Bronchial epithelial cell (primary cell): ENCODE measurements around the gene LRIG1. TPM values are rescaled to one million over a fixed set of nuclear protein-coding genes. Genes with fewer than 3 reads are reported as not detected.

Source experiments
- DNase-seq: peaks from one replicate; pipeline ENCODE4 v3.0.0-alpha.2; 2010; ENCODE audit warnings: low read depth
- FAIRE-seq: peaks from 2 replicates; lab custom pipeline; 2011; peaks lifted over from hg19 to GRCh38; lab: Jason Lieb, UNC
- H3K27me3 ChIP-seq: 2 replicates; pipeline ENCODE4 v1.5.1; 2011; ENCODE audit warnings: low read length; ENCODE audit not compliant: control insufficient read depth, insufficient read depth
- H3K36me3 ChIP-seq: 2 replicates; pipeline ENCODE4 v1.5.1; 2011; ENCODE audit warnings: low read length; ENCODE audit not compliant: control insufficient read depth, insufficient read depth
- H3K4me3 ChIP-seq: 2 replicates; pipeline ENCODE4 v1.5.1; 2011; ENCODE audit warnings: mild to moderate bottlenecking, low read depth, low read length, control low read depth
- CTCF ChIP-seq: IDR thresholded peaks from 2 replicates; pipeline ENCODE4 v1.5.1; 2011; ENCODE audit warnings: mild to moderate bottlenecking, moderate library complexity, low read length, control low read depth, inconsistent platforms; ENCODE audit not compliant: insufficient read depth, severe bottlenecking
- total RNA-seq: library from RNA; depleted of rRNA; stranded (reverse); fragments of >200 nt; gene quantifications from 2 replicates; pipeline ENCODE4 v1.2.1, GENCODE V29; 2014

LRIG1 gene
- total RNA-seq, 1 donor from 2014 or later = 11.6 TPM

GRCh38 chr3:66466606-66467270 lies 34.1 kb downstream of the LRIG1 start:
- no peaks in the 10 kb centered on the region for H3K27me3 ChIP-seq
- DNase-seq (no peak), FAIRE-seq (no peak)
- H3K4me3 ChIP-seq = no peak overlapping the region
- no peaks in the 10 kb centered on the region for H3K36me3 ChIP-seq
- no peak for TF ChIP-seq CTCF

- Histone ChIP-seq H3K36me3 (no peaks in the 10 kb centered on the region), H3K4me3 (no peak overlapping the region), H3K27me3 (no peaks in the 10 kb centered on the region)
- TF ChIP-seq CTCF = no peak
- FAIRE-seq (no peak), DNase-seq (no peak)
Observed at GRCh38 chr3:66465587-66465986, 35.2 kb downstream of the LRIG1 start.

GRCh38 chr3:66465034-66465433 lies 35.8 kb downstream of the LRIG1 start:
- FAIRE-seq = no peak

GRCh38 chr3:66464512-66464894 lies 36.3 kb downstream of the LRIG1 start:
- H3K36me3 ChIP-seq = no peaks in the 10 kb centered on the region
- no peak for DNase-seq
- no peak overlapping the region for H3K4me3 ChIP-seq
- no peaks in the 10 kb centered on the region for H3K27me3 ChIP-seq
- TF ChIP-seq CTCF = no peak
- FAIRE-seq = no peak

More at GRCh38 chr3:66465034-66465433, 35.8 kb downstream of the LRIG1 start:
- no peaks in the 10 kb centered on the region for H3K27me3 ChIP-seq
- H3K4me3 ChIP-seq = no peak overlapping the region
- no peaks in the 10 kb centered on the region for H3K36me3 ChIP-seq
- no peak for TF ChIP-seq CTCF
- no peak for DNase-seq

- peak; percentile 72 for DNase-seq
- FAIRE-seq = no peak
- no peaks in the 10 kb centered on the region for H3K27me3 ChIP-seq
- no peak overlapping the region for H3K4me3 ChIP-seq
- TF ChIP-seq CTCF = no peak
- peaks cover 1% of the 10 kb centered on the region for H3K36me3 ChIP-seq
Observed at GRCh38 chr3:66463730-66464511, 36.9 kb downstream of the LRIG1 start.
